HTR-8/SVneo (cell line): Measurements from ENCODE around the gene OTX2.
A peak's percentile ranks its signal among the peaks of the same experiment; 100 is the strongest.

ENCODE experiments used
- DNase-seq: peaks from one replicate; pipeline ENCODE4 v3.0.0; 2011; ENCODE audit warnings: low spot score, mixed read lengths; ENCODE audit not compliant: insufficient read length
- FAIRE-seq: peaks from 2 replicates; lab custom pipeline; 2011; peaks lifted over from hg19 to GRCh38; lab: Jason Lieb, UNC

OTX2 gene

DNA sequence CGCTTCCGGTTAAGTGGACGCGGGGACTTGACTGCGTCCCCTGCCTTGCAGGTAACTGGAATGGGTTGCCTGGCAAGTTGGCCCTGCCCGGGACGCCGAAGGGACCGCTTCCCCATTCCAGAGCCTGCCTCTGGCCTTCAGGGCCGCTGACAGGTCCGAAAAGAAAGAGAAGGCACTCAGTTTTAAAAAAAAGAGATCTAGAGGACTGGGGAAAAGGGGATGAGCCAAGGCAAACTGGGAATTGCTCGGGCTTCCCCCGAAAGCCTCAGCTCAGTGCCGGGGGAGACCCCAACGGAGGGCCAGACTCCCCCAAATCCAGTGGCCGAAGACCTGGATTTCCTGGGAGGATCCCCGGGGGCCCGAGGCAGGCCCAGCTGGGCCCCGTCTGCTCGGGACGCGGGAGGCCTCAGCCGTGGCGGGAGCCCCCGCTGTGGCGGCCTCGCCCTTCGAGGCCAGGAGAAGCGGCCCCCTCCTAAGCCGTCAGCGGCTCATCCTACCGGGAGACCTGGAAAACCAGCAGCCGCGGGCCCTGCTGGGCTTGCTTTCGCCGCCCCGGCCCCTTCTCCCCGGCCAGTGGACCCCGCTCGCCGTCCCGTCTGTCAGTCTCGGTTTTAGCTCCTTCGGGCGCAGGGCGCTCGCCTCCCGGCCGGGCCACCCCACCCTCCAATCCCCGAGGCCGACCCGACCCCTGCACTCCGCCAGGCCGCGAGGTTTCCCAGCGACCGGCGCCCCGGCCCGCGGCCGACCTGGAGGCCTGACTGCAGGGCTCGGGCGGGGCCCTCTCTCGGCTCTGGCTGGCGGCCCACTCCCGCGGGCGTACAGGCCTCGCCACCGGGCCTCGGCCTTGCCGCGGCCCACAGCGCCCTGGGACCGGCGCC lies 12.5 kb downstream of the OTX2 start:
- FAIRE-seq, result no peak
- DNase-seq, result no peak

DNA sequence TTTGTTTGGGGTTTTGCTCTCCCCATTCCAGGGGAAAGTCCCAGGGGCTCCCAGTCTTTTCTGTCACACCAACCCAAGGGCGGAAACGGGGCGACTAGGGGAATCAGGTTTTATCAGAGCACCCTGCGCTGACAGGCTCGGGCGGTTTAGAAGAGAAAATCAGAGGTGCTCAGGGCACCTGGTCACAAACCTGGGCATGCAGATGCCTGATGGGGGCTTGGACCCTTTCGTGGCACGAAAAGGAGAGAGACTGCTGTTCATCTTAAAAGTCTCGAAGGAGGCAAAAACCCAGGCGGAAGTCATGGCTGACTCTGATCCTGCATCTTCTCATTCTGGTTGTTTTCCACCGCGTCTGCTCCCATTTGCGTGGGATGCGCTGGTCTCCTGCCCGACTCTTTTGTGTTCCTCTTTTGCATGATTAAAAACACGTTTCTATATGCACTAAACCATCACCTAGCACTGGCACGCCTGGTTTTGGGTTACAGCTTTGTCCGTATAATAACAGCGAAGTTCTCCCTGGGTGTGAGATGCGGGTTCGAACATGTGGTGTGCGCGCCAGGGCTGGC lies 13.2 kb downstream of the OTX2 start:
- FAIRE-seq (peak; percentile 13), DNase-seq (no peak)

DNA sequence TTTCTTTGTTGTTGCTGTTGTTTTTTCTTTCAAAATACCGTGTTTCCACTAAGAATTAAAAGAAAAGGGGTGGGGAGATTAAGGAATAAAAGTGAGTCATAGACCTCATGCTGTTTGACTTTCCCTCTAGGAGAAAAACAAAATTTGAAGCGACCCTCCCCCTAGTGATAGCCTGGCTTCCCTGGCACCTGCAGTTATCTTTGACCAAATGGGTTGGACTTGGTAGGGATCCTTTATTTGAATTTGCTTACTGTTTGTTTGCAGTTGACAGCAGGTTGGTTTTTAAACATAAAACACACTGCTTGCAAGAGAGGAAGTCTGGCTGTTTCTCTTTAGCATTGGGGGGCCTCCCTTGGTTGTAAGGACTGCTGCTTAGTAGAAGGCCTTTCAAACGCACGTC lies 14.0 kb downstream of the OTX2 start:
- FAIRE-seq, result no peak
- DNase-seq, result no peak

DNA sequence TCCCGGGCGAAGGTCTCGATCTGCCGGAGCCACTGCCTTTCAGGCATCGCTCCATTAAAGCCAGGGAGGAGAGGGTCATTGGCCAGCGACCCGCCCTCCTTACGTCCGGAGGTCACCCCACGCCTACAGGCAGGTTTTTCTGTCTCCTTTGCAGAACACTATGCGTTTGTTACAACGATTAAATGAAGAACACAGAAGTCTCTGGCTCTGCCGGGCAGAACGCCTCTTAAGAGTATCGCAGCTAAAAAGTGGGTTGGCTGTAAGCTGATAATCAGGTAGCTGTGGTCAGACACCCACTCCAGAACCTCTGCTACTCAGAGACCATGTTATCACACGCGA lies 15.0 kb downstream of the OTX2 start:
- FAIRE-seq, result no peak

DNA sequence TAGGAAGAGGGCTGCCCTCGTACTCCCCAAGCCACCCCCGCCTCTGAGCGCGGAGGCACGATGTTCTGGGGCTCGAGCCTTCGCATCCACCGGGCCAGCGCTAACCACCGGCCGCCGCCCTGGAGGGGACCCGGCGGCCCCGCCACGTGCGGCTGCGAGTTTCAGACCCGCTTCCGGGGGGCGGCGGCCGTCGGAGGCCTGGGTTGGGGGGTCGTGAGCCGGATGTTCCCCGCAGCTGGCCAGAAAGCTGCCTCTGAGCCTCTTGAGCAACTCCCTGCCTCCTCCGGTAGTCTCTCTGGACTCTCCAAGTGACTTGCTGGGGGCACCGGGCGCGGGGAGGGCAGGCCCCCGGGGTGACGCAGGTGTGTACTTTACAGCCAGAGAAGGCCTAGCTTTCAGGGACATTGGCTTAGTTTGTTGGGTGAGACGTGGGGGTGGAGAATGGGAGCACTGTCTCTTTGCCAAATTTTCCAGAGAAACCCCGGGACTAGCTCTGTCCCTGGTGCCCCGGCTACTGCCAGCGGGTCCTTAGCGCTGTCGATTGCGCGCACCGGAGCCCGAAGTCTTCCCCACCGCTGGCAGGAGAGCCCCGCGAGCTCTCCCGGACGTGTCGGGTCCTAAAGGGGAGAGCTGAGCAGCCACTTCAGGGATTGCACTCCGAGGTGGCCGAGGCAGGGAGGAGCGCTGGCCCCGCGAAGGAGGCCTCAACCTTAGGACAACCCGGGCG lies 15.6 kb downstream of the OTX2 start:
- DNase-seq, result no peak
- no peak for FAIRE-seq

More for the DNA sequence above, 15.0 kb downstream of the OTX2 start:
- DNase-seq, result no peak

DNA sequence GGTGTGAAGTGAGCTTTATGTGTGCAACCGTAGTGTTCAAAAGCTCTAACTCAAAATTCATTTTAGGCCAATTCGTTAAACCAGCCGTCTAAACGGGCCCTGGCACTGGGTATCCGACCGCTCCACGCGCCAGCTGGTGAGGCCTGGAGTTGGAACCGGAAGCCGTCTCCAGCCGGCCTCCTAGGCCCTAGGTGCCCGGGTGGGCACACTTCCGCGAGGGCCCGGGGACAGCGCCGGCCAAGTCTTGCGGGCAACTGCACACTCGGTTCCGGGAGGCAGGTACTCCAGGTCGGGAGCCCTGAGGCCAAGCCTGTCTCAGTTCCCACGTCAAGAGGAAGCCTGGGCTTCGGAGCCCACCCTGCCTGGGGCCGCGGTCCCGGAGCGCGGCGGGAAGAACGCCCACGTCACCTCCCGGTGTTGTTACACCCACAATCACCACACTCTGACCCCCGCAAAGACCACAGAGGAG lies 16.2 kb downstream of the OTX2 start:
- peak; percentile 62 for FAIRE-seq
- no peak for DNase-seq

DNA sequence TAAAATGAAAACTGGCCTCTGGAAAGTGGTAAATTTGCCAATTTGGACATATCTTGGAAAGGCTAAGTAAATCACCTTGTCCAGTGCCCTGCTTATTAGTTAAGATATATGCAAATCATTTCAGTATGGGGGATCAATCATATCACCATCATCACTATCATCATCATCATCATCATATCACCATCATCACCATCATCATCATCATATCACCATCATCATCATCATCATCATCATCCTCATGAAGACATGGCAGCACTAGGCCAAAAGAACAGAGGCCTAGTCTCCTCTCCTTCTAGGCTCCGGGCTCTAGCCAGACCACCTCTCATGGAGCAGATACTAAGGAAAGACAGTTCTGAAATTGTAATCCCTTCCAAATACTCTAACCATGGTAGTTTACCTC lies 20.3 kb downstream of the OTX2 start:
- FAIRE-seq (peak; percentile 96), DNase-seq (no peak)

DNA sequence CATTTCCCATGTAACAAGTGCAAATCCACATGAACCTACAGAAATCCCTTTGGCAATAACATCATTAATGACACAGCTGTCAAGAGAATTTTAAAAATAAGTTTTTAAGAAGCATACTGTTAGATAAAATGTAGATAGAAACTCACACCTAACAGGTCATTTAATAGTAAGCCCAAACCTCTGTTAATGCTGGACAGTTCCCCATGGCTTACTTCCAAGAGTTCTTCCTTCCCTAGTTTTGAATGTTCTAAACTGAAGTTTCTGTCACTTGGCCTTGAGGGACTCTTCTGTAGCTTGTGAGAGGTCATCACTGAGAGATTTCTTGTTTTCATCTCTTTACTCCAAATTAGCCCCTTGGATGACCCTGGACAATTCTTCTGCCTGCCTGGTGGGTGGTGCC lies 22.7 kb downstream of the OTX2 start:
- no peak for FAIRE-seq

DNA sequence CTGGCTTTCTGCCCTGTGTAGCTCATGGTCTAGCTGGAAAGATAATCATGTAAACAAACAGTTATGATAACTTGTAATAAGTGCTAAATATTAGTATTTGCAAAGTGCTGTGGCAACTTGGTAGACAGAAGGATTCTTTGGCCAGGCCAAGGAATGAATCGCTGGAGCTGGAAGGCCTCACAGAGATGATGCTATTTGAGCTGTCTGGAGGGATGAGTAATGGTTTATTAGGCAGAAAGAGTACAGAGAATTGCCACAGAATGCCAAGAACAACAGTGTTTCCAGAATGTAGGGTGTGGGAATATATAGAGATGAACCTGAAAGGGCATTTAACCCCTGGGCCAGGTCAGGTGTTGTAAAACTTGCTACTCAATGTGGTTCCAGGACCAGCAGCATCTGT lies 27.6 kb downstream of the OTX2 start:
- DNase-seq (no peak), FAIRE-seq (peak; percentile 89)

More for the DNA sequence above, 22.7 kb downstream of the OTX2 start:
- DNase-seq, result no peak

DNA sequence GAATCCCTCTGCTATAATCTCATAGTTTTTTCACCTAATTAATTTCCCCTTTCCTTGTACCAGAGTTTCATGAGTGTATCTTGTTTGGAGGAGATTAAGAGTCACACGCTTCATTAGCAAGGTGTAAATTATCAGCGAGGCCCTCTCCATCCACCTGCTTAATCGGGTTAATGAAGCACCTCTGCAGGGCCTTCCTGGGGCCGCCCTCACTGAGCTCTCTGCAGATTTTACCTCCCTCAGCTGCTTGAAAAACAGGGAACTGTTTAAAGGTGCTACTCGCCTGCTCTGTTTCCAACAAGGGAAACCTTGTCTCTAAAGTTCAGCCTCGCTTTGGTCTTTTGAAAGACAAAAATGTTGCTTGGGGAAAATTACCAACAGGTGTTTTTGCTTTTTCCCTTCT lies 35.8 kb downstream of the OTX2 start:
- FAIRE-seq (no peak), DNase-seq (no peak)

DNA sequence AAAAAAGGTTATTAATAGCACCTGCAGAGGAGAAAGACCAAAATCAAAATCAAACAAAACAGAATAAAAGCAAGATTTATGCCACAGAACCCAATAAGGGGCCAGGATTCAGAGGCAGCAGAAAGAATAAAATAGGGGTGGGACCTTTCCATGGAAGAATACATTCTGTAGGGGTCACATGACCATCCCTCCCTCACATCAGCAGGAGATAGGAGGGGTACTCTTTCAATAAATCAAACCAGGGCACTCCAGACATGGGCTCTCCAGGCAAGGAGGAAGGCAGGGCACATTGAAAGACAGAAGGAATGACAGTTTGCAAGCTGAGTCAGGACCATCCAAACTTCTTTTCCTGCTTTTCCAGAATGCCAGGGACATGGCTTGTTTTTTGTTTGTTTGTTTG lies 39.8 kb downstream of the OTX2 start:
- FAIRE-seq, result no peak
- no peak for DNase-seq

DNA sequence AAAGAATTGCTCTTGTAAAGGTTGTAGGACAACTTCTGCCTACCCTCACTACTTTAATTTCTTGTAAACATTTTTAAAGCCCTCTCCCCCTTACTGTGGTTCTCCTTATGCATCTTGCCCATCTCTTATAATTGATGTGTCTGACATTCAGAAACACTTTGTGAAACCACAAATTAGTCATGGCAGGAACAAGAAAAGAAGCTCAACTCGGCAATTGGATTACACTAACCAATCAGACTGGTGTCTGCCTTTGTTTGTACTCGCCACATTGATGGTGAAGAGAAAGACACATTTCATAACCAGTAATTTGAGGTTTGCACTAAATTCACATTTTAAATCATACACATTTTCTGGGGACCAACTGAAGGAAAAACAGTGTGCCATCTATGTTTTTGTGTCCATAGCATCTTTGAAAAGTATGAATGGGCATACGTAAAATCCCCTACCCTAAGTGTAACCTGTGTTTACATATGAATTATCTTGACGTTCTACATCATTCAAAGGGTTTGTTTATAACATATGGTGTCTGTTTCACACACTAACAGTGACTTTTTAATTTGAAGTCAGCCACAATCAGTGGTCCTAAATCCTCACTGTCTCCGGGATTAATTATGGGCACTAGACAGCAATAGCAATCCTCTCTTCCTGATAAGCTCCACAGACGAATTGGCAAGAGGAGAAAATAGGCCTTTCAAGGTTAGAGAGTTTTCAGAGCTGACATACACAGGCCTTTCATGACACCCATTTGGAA lies 49.9 kb downstream of the OTX2 start:
- FAIRE-seq, result peak; percentile 83
- no peak for DNase-seq

DNA sequence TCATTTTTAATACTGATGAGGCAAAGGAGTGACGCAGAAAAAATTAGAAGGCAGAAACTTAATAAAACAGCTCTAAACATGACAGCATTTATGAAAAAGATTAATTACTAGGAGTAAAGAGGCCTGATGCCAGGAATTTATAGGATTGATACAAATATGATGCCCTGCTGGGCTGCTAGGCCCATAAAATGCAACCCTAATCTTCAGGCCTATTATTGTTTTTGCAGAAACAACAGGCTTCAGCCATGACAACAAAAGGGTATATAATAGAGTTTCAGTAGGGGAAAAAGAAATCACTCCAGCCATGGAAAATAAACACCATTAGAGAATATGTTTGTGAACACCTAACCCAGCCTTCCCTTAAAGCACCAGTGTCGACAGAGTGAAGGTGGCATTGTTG lies 50.6 kb downstream of the OTX2 start:
- FAIRE-seq, result peak; percentile 31
- no peak for DNase-seq

DNA sequence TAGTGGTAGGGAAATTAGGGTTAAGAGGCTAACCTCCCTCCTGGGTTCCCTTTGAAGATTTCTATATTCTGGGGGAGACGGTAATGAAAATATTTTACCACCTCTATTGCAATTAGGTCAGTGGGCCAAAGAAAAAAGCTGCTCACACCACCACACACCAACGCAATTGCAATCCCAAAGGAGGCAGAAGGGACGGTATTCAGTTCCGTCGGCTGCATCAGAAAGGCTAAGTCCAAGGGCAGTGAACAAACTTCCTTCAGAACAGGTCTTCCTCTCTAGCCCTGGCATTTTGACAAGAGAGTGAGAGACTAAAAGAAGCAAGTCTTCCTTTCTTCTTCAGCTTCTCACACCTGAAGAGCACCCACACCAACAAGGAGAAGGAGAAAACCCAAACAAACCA lies 51.2 kb downstream of the OTX2 start:
- DNase-seq, result no peak
- FAIRE-seq, result peak; percentile 68

DNA sequence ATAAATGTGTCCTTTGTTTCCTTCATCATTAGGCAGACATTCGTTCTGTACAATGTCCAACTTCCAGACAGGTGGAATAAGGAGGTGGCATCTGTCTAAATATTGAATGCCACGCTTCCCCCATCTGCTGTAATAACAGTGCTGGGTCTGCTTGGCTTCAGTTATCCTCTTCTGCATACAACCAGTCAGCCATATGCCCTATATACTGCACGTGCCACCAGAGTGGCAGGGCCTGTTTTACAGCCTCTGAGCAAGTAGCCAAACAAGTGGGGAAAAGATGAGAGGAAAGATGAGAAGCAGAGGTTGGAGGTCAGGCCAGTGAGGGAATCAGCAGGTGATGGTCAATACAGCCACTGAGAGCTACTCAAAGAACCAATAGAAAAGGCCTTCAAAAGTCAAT lies 55.4 kb downstream of the OTX2 start:
- DNase-seq, result no peak
- peak; percentile 97 for FAIRE-seq

DNA sequence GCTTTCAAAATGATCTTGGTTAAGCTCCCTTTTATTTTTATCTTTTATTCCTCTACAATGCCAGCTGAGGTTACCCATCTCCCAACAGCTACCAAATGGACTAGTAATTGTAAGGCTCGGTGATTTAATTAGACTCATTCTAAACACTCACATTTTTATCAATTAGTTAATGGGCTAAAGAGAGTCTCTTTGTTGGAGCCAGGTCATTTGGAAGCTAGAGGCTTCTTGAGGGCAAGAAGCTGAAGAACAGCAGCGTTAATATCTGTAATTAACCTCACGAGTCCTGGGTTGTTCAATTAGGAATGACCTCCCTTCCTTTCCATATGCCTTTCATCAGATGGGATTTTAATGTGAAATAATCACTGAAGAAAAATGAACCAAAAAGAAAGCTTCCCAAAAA lies 56.9 kb downstream of the OTX2 start:
- no peak for DNase-seq
- no peak for FAIRE-seq

DNA sequence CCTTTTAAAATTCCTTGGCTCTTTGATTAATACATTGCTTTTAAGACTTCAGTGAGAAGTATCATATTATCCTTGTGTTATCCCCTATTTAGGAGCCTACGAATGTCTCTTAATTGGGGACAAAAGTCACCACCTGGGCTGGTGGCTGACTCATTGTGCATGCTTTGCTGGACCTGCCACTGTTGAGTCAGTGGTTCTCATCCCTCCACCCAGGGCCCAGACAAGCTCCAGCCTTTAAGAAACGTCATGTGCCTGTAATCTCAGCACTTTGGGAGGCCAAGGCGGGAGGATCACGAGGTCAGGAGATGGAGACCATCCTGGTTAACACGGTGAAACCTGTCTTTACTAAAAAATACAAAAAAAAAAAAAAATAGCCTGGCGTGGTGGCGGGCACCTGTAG lies 57.9 kb downstream of the OTX2 start:
- FAIRE-seq, result peak; percentile 77
- DNase-seq, result no peak

DNA sequence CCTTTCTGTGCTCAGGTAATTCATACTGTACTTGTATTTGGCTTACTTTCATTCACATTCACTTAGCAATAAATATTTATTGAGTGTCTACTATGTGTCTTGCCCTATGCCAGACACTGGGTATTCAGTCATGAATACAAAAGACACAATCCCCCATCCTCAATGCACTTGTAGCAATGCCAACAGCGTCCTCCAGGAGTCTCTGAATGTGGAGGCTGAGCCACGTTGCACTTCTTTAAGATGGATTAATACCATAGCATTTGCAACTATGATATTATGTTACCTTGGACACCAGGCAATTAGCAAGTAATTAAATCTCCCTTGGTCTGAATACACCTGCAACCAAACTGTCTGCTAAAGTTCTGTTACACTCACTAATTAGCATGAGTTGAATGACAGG lies 58.8 kb downstream of the OTX2 start:
- DNase-seq, result no peak
- peak; percentile 95 for FAIRE-seq
